Measurements from ENCODE around the gene HNRNPU.

Gene HNRNPU

GRCh38 chr1:244887281-244887680, 22.9 kb upstream of the HNRNPU start:
- TF ChIP-seq, protein P1, sequence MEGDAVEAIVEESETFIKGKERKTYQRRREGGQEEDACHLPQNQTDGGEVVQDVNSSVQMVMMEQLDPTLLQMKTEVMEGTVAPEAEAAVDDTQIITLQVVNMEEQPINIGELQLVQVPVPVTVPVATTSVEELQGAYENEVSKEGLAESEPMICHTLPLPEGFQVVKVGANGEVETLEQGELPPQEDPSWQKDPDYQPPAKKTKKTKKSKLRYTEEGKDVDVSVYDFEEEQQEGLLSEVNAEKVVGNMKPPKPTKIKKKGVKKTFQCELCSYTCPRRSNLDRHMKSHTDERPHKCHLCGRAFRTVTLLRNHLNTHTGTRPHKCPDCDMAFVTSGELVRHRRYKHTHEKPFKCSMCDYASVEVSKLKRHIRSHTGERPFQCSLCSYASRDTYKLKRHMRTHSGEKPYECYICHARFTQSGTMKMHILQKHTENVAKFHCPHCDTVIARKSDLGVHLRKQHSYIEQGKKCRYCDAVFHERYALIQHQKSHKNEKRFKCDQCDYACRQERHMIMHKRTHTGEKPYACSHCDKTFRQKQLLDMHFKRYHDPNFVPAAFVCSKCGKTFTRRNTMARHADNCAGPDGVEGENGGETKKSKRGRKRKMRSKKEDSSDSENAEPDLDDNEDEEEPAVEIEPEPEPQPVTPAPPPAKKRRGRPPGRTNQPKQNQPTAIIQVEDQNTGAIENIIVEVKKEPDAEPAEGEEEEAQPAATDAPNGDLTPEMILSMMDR (IDR thresholded peaks at IDR 0.05; ENCODE audit: low read depth, low read length) = no peak
- DNase-seq (ENCODE audit: extremely low read depth, low read depth) = no peak

DNA sequence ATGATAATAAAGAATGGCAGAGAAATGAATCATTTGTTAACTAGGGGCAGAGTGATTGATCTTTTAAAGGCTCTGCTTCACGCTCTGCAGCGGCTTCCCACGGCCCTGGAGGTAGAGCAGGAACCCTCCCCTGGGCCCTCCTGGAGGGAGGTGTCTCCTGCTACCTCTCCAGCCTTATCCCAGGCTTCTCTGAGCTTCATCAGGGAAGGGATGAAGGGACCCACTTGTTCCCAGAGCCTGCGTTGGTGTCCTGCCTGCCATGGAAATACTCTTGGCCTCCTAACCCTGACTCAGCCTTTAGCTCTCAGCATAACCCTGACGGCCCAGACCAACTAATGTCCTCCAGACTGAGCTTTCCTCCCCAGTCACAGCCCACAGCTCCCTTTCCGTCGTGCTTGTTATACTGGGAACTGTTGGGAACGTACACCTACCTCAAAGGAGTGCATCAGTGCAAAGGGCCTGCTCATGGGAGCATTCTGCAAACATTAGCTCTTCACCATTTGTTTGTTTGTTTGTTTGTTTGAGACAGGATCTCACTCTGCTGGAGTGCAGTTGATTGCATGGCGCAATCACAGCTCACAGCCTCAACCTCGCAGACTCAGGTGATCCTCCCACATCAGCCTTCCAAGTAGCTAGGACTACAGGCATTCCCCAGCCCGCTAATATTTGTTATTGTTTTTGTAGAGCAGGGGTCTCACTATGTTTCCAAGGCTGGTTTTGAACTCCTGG, 17.4 kb upstream of the HNRNPU start:
- TF ChIP-seq, protein P1 (IDR thresholded peaks at IDR 0.05; ENCODE audit: low read depth, low read length) = no peak

DNA sequence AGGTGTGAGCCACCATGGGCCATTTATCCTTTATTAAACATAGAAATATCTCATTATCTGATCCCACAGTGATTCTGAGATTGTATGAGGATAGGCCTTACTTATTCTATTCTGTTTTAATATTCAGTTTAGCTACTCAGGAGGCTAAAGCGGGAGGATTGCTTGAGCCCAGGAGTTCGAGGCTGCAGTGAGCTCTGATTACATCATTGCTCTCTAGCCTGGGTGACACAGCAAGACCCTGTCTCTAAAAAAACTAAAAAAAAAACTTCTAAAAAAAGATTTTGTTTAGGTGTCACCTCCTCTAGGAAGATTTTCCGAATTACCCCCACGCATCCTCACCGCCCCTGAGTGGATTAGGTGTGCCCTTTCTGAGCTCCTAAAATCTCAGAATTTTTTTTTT, 14.3 kb upstream of the HNRNPU start:
- DNase-seq (ENCODE audit: extremely low read depth, low read depth) = no peak
- TF ChIP-seq, protein P1 (IDR thresholded peaks at IDR 0.05; ENCODE audit: low read depth, low read length) = no peak

More for the DNA sequence above, 17.4 kb upstream of the HNRNPU start:
- no peak for DNase-seq (ENCODE audit: extremely low read depth, low read depth)

GRCh38 chr1:244876228-244876910, 12.0 kb upstream of the HNRNPU start:
- TF ChIP-seq, protein P1 (IDR thresholded peaks at IDR 0.05; ENCODE audit: low read depth, low read length) = no peak

DNA sequence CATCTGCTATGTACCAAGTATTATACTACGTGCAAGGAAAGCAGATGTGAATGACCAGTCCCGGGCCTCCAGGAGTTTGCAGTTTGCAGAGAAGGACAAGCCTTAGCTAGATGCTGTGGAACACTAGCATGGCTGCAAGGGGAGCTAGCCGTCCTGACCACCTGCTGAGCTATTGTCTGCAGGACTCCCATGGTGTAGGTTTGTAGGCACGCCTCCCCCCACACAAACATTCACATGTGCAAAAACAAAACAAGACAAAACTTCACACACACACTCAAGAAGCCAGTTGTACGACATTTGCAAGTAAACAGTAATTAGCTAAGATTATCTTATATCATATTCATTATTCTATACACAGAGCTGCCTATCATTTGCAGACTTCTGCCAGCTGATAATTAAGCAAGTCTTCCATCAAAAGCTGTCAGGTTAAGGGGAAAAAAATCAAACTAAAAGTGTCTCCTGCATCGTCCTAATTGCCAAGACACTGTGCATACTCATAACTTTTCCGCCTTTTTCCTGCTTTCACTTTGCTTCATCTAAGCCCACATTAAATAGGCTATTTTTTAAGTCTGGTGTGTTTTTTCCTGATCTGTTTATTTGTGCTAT, 10.7 kb upstream of the HNRNPU start:
- TF ChIP-seq, protein P1 (IDR thresholded peaks at IDR 0.05; ENCODE audit: low read depth, low read length) = no peak
- no peak for DNase-seq (ENCODE audit: extremely low read depth, low read depth)

More at GRCh38 chr1:244876228-244876910, 12.0 kb upstream of the HNRNPU start:
- no peak for DNase-seq (ENCODE audit: extremely low read depth, low read depth)

DNA sequence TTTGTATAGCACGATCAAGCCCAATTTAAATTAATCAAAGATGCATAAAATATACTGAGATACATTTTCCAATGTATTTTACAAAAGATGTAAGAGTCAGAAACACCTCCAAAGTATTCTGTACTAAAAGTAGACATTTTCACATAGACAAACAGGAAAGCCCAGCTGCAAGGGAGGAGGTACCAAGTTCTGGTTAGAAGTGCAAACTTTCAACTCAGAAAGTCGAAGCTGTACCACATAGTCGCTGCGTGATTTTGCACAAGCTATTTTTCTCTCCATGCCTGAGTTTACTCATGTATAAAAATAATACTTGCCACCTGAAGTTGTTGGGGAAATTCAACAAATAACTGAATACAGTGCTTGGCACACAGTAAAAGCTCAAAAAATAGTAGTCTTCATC, 5.6 kb upstream of the HNRNPU start:
- TF ChIP-seq, protein P1 (IDR thresholded peaks at IDR 0.05; ENCODE audit: low read depth, low read length) = no peak
- no peak for DNase-seq (ENCODE audit: extremely low read depth, low read depth)

DNA sequence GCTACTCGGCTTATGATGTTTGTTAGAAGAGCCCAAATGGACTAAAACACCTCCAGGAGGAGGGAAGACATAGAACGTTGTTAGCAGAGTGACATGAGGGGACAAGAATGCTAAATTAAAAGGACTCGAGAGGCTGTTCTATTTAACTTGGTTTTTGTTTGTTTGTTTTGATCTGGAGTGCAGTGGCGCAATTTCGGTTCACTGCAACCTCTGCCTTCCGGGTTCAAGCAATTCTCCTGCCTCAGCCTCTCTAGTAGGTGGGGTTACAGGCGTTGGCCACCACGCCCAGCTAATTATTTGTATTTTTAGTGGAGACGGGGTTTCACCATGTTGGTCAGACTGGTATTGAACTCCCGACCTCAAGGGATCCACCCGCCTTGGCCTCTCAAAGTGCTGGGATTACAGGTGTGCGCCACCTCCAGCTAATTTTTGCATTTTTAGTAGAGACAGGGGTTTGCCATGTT, 5.1 kb upstream of the HNRNPU start:
- TF ChIP-seq, protein P1 (IDR thresholded peaks at IDR 0.05; ENCODE audit: low read depth, low read length) = no peak
- DNase-seq (ENCODE audit: extremely low read depth, low read depth) = no peak

All from AG09319 (cell line).